ENCODE results near the gene JAZF1.

Gene JAZF1

GRCh38 chr7:28070297-28071055 lies 110.1 kb downstream of the JAZF1 start:
- no peak for ATAC-seq

GRCh38 chr7:28069807-28070206 lies 110.8 kb downstream of the JAZF1 start:
- ATAC-seq: no peak

- no peak for ATAC-seq
Measured at GRCh38 chr7:28069388-28069787, 111.2 kb downstream of the JAZF1 start.

GRCh38 chr7:28068811-28069216 lies 111.8 kb downstream of the JAZF1 start:
- ATAC-seq: no peak

GRCh38 chr7:28067171-28067570 lies 113.4 kb downstream of the JAZF1 start:
- ATAC-seq: no peak

GRCh38 chr7:28065721-28066285 lies 114.8 kb downstream of the JAZF1 start:
- ATAC-seq: no peak

GRCh38 chr7:28065308-28065707 lies 115.3 kb downstream of the JAZF1 start:
- no peak for ATAC-seq

GRCh38 chr7:28064437-28064836 lies 116.2 kb downstream of the JAZF1 start:
- no peak for ATAC-seq

GRCh38 chr7:28062197-28062991 lies 118.2 kb downstream of the JAZF1 start:
- ATAC-seq: peak; percentile 58 to 80

- ATAC-seq: no peak
Measured at GRCh38 chr7:28061824-28062196, 118.8 kb downstream of the JAZF1 start.

GRCh38 chr7:28060371-28060950 lies 120.1 kb downstream of the JAZF1 start:
- ATAC-seq: no peak

GRCh38 chr7:28055161-28055544 lies 125.4 kb downstream of the JAZF1 start:
- ATAC-seq: no peak

GRCh38 chr7:28054531-28055160 lies 125.9 kb downstream of the JAZF1 start:
- no peak for ATAC-seq

- peak; percentile 9 to 45 for ATAC-seq
Measured at GRCh38 chr7:28052933-28053332, 127.7 kb downstream of the JAZF1 start.

GRCh38 chr7:28048694-28049093 lies 131.9 kb downstream of the JAZF1 start:
- no peak for ATAC-seq

GRCh38 chr7:28046035-28046434 lies 134.6 kb downstream of the JAZF1 start:
- no peak for ATAC-seq

GRCh38 chr7:28045592-28045991 lies 135.0 kb downstream of the JAZF1 start:
- no peak for ATAC-seq

GRCh38 chr7:28044825-28045224 lies 135.8 kb downstream of the JAZF1 start:
- no peak for ATAC-seq

GRCh38 chr7:28042721-28043120 lies 137.9 kb downstream of the JAZF1 start:
- no peak for ATAC-seq

- peak; percentile 73 to 74 for ATAC-seq
Measured at GRCh38 chr7:28041508-28042314, 138.9 kb downstream of the JAZF1 start.

GRCh38 chr7:28038175-28038797 lies 142.3 kb downstream of the JAZF1 start:
- no peak for ATAC-seq

Measured in activated CD4-positive, CD25-positive, alpha-beta regulatory T cell treated with anti-CD3 and anti-CD28 coated beads, Interleukin-2, amount 50 U/mL, for 24 hours (primary cell).